NT2/D1 (cell line): ENCODE measurements around the gene CYP2W1.
"Not testable (repeated sequence)": the region's sequence is repeated elsewhere in the genome, so short reads cannot be mapped to it uniquely, and the experiment has no call there.

ENCODE experiments used
- YY1 ChIP-seq: IDR thresholded peaks from 2 replicates; pipeline ENCODE4 v1.6.1; 2011; ENCODE audit not compliant: insufficient read length, insufficient read depth
- ZNF274 ChIP-seq: IDR thresholded peaks from 2 replicates; pipeline ENCODE4 v1.6.1; 2011; ENCODE audit warnings: mild to moderate bottlenecking, low read depth, low read length

GRCh38 chr7:1034769-1035168, 51.8 kb downstream of the CYP2W1 start:
- not testable (repeated sequence) for TF ChIP-seq ZNF274, YY1
